H9 (cell line): ENCODE measurements around the gene RGPD4. TPM values are rescaled to one million over a fixed set of nuclear protein-coding genes. Genes with fewer than 3 reads are reported as not detected.

Experiments
- DNase-seq: peaks from one replicate; pipeline ENCODE4 v3.0.0-alpha.2; 2017
- H2AFZ ChIP-seq: one replicate; pipeline ENCODE4 v1.6.1; 2013; ENCODE audit warnings: mild to moderate bottlenecking, low read length, control low read depth, moderate library complexity
- H2AK5ac ChIP-seq: 2 replicates; pipeline ENCODE4 v1.6.1; 2013; ENCODE audit warnings: low read length, control low read depth, mixed read lengths; ENCODE audit not compliant: insufficient read length
- H2BK120ac ChIP-seq: one replicate; pipeline ENCODE4 v1.6.1; 2013; ENCODE audit warnings: low read depth, mild to moderate bottlenecking, low read length, control low read depth, inconsistent platforms; ENCODE audit not compliant: poor library complexity, severe bottlenecking
- H2BK12ac ChIP-seq: 2 replicates; pipeline ENCODE4 v1.6.1; 2013; ENCODE audit warnings: low read length, control low read depth, mixed read lengths, low read depth; ENCODE audit not compliant: insufficient read length
- H2BK15ac ChIP-seq: 2 replicates; pipeline ENCODE4 v1.6.1; 2013; ENCODE audit warnings: low read depth, low read length, control low read depth
- H2BK20ac ChIP-seq: one replicate; pipeline ENCODE4 v1.6.1; 2013; ENCODE audit warnings: low read depth, mild to moderate bottlenecking, low read length, control low read depth, inconsistent platforms; ENCODE audit not compliant: poor library complexity, severe bottlenecking
- H2BK5ac ChIP-seq: 2 replicates; pipeline ENCODE4 v1.6.1; 2013; ENCODE audit warnings: low read length, control low read depth, mixed read lengths; ENCODE audit not compliant: insufficient read length
- H3K14ac ChIP-seq: 2 replicates; pipeline ENCODE4 v1.6.1; 2013; ENCODE audit warnings: low read length, control low read depth; ENCODE audit not compliant: insufficient read depth
- H3K18ac ChIP-seq: 2 replicates; pipeline ENCODE4 v1.6.1; 2013; ENCODE audit warnings: low read depth, mild to moderate bottlenecking, mixed read lengths, low read length, control low read depth; ENCODE audit not compliant: insufficient read length
- H3K23ac ChIP-seq: 2 replicates; pipeline ENCODE4 v1.6.1; 2013; ENCODE audit warnings: low read length, control low read depth, mixed read lengths, low read depth; ENCODE audit not compliant: insufficient read length
- H3K23me2 ChIP-seq: 2 replicates; pipeline ENCODE4 v1.6.1; 2013; ENCODE audit warnings: low read depth, mild to moderate bottlenecking, mixed read lengths, low read length, control low read depth; ENCODE audit not compliant: insufficient read length, poor library complexity, severe bottlenecking
- H3K27ac ChIP-seq: 2 replicates; pipeline ENCODE4 v1.5.1; 2013; ENCODE audit warnings: low read length, control low read depth, mixed read lengths, low read depth; ENCODE audit not compliant: insufficient read length
- H3K27me3 ChIP-seq: 2 replicates; pipeline ENCODE4 v1.6.1; 2013; ENCODE audit warnings: low read length, control low read depth, inconsistent platforms; ENCODE audit not compliant: insufficient read depth
- H3K4ac ChIP-seq: 2 replicates; pipeline ENCODE4 v1.6.1; 2013; ENCODE audit warnings: low read depth, mild to moderate bottlenecking, control low read depth, inconsistent platforms, low read length, moderate library complexity
- H3K4me1 ChIP-seq: 2 replicates; pipeline ENCODE4 v1.6.1; 2013; ENCODE audit warnings: low read length, control low read depth, inconsistent platforms; ENCODE audit not compliant: insufficient read depth
- H3K4me2 ChIP-seq: 2 replicates; pipeline ENCODE4 v1.6.1; 2013; ENCODE audit warnings: low read length, control low read depth, mixed read lengths; ENCODE audit not compliant: insufficient read length, insufficient read depth
- H3K56ac ChIP-seq: 2 replicates; pipeline ENCODE4 v1.6.1; 2013; ENCODE audit warnings: low read depth, mild to moderate bottlenecking, mixed read lengths, low read length, control low read depth; ENCODE audit not compliant: insufficient read length
- H3K79me1 ChIP-seq: 2 replicates; pipeline ENCODE4 v1.6.1; 2013; ENCODE audit warnings: low read depth, mild to moderate bottlenecking, moderate library complexity, low read length, control low read depth, inconsistent platforms; ENCODE audit not compliant: insufficient read depth, poor library complexity, severe bottlenecking
- H3K79me2 ChIP-seq: 2 replicates; pipeline ENCODE4 v1.6.1; 2013; ENCODE audit warnings: low read length, control low read depth, inconsistent platforms; ENCODE audit not compliant: insufficient read depth
- H3K9ac ChIP-seq: 2 replicates; pipeline ENCODE4 v1.6.1; 2013; ENCODE audit warnings: low read length, control low read depth, mixed read lengths; ENCODE audit not compliant: insufficient read length; ENCODE audit errors: extremely low read depth
- H3K9me3 ChIP-seq: one replicate; pipeline ENCODE4 v1.6.1; 2013; ENCODE audit warnings: low read depth, low read length, inconsistent platforms; ENCODE audit not compliant: control insufficient read depth
- H3T11ph ChIP-seq: one replicate; pipeline ENCODE4 v1.6.1; 2013; ENCODE audit warnings: mild to moderate bottlenecking, low read length, control low read depth, inconsistent platforms
- H4K20me1 ChIP-seq: one replicate; pipeline ENCODE4 v1.6.1; 2013; ENCODE audit not compliant: control insufficient read depth, insufficient read length, insufficient read depth
- H4K5ac ChIP-seq: 2 replicates; pipeline ENCODE4 v1.6.1; 2013; ENCODE audit warnings: low read depth, mild to moderate bottlenecking, mixed read lengths, low read length, control low read depth; ENCODE audit not compliant: insufficient read length
- H4K8ac ChIP-seq: replicated peaks from 2 replicates; pipeline ENCODE4 v1.6.1; 2013; ENCODE audit warnings: low read length, control low read depth, mixed read lengths, low read depth; ENCODE audit not compliant: insufficient read length
- H4K91ac ChIP-seq: 2 replicates; pipeline ENCODE4 v1.6.1; 2013; ENCODE audit warnings: low read depth, mild to moderate bottlenecking, moderate library complexity, mixed read lengths, low read length, control low read depth; ENCODE audit not compliant: insufficient read length
- H3K27ac Mint-ChIP-seq, 3 experiments: 2 replicates in 2 of 3; 3 replicates in 1 of 3; pipeline ENCODE4 v1.8.0; 2020 to 2021; ENCODE audit warnings: mixed read lengths in 3 of 3, mild to moderate bottlenecking in 1 of 3, moderate library complexity in 1 of 3
- H3K27me3 Mint-ChIP-seq: 2 replicates; pipeline ENCODE4 v1.8.0; 2021; ENCODE audit warnings: low read depth, mild to moderate bottlenecking, moderate library complexity, mixed read lengths
- H3K36me3 Mint-ChIP-seq, 3 experiments: 2 replicates in 2 of 3; 3 replicates in 1 of 3; pipeline ENCODE4 v1.8.0; 2020 to 2021; ENCODE audit warnings: low read depth in 3 of 3, mixed read lengths in 3 of 3; ENCODE audit not compliant: insufficient read depth in 1 of 3
- H3K4me1 Mint-ChIP-seq, 2 experiments: 2 replicates each; pipeline ENCODE4 v1.8.0; 2020; ENCODE audit warnings: mixed read lengths in 2 of 2
- H3K4me3 Mint-ChIP-seq, 2 experiments: 2 replicates in 1 of 2; 3 replicates in 1 of 2; pipeline ENCODE4 v1.8.0; 2020 to 2021; ENCODE audit warnings: mild to moderate bottlenecking in 2 of 2, mixed read lengths in 2 of 2, moderate library complexity in 1 of 2
- H3K9me3 Mint-ChIP-seq, 2 experiments: 2 replicates in 1 of 2; 3 replicates in 1 of 2; pipeline ENCODE4 v1.8.0; 2020; ENCODE audit warnings: mild to moderate bottlenecking in 2 of 2, mixed read lengths in 2 of 2, moderate library complexity in 1 of 2
- WGBS: extraction: QIAGEN DNeasy Blood & Tissue Kit; methylation state at CpG from one replicate; pipeline ENCODE4 v1.1.7; 2013; ENCODE audit warnings: missing lambda C conversion rate, low lambda C conversion rate, mixed read lengths; ENCODE audit not compliant: insufficient read length; ENCODE audit errors: extremely low coverage; 5-methylcytosine and 5-hydroxymethylcytosine counted together
- total RNA-seq: library from RNA; stranded (reverse); gene quantifications from 2 replicates; pipeline ENCODE4 v1.2.1, GENCODE V29; 2021
- TF ChIP-seq, protein P1 (sequence below): fragments of 200-600 bp; sonication (generic); conservative IDR thresholded peaks from 3 replicates; pipeline ENCODE4 v1.8.0; 2021; ENCODE audit warnings: antibody characterized with exemption, mild to moderate bottlenecking

The RGPD4 gene
- total RNA-seq, 1 experiment from 2014 or later = 0.07 TPM

DNA sequence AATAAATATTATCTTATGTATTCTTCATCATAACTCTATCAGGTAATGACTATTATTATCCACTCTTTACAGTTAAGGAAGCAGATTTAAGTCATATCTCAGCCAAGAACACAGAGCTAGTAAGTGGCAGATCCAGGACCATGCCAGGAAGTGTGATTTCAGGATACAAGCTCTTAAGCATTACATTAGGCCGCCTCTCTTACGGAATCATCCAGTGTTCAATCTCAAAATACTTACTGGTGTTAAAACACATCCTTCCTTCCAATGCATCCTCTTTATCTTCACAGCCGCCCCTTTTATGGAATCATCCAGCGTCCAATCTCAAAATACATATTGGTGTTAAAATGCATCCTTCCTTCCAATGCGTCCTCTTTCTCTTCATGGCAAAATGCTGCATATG, 14.7 kb upstream of the RGPD4 start:
- Histone ChIP-seq H4K91ac (no peak overlapping the region), H3K27ac (no peak overlapping the region), H3K9ac (no peak overlapping the region), H3K4me1 (peaks cover 8% of the 10 kb centered on the region; the same call in 1 of the 2 replicates), H4K5ac (no peak overlapping the region), H3T11ph (no peak overlapping the region), H2BK15ac (no peak overlapping the region), H2AK5ac (no peak overlapping the region), H3K9me3 (no peaks in the 10 kb centered on the region), H2BK20ac (no peak overlapping the region), H3K18ac (no peak overlapping the region), H3K23ac (no peak overlapping the region), H3K79me2 (no peaks in the 10 kb centered on the region), H4K8ac (no peak overlapping the region), H3K79me1 (no peaks in the 10 kb centered on the region), H3K4me2 (no peak overlapping the region), H4K20me1 (no peaks in the 10 kb centered on the region), H3K56ac (no peak overlapping the region), H3K4ac (no peak overlapping the region), H2BK12ac (no peak overlapping the region), H3K23me2 (no peaks in the 10 kb centered on the region), H2BK120ac (no peak overlapping the region), H3K27me3 (no peaks in the 10 kb centered on the region), H3K14ac (no peak overlapping the region), H2BK5ac (no peak overlapping the region), H2AFZ (no peak overlapping the region)
- H3K4me1 Mint-ChIP-seq = peaks cover 11 to 21% of the 10 kb centered on the region in 2 experiments
- no peak overlapping the region for H3K4me3 Mint-ChIP-seq
- WGBS = no CpG with 5 or more reads among the region's 5 CpGs
- no peak for DNase-seq
- no peaks in the 10 kb centered on the region; the same call in none of the 2 replicates for H3K27me3 Mint-ChIP-seq
- H3K9me3 Mint-ChIP-seq = peaks cover 0 to 4% of the 10 kb centered on the region in 2 experiments; a peak in 2 of 5 replicates
- peaks cover 0 to 2% (median 0%) of the 10 kb centered on the region in 3 experiments; a peak in 2 of 7 replicates for H3K36me3 Mint-ChIP-seq
- TF ChIP-seq, protein P1, sequence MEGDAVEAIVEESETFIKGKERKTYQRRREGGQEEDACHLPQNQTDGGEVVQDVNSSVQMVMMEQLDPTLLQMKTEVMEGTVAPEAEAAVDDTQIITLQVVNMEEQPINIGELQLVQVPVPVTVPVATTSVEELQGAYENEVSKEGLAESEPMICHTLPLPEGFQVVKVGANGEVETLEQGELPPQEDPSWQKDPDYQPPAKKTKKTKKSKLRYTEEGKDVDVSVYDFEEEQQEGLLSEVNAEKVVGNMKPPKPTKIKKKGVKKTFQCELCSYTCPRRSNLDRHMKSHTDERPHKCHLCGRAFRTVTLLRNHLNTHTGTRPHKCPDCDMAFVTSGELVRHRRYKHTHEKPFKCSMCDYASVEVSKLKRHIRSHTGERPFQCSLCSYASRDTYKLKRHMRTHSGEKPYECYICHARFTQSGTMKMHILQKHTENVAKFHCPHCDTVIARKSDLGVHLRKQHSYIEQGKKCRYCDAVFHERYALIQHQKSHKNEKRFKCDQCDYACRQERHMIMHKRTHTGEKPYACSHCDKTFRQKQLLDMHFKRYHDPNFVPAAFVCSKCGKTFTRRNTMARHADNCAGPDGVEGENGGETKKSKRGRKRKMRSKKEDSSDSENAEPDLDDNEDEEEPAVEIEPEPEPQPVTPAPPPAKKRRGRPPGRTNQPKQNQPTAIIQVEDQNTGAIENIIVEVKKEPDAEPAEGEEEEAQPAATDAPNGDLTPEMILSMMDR = no peak
- H3K27ac Mint-ChIP-seq = no peak overlapping the region
